Activated naive CD8-positive, alpha-beta T cell treated with anti-CD3 and anti-CD28 coated beads, Interleukin-2, amount 10 ng/mL, durations not matched to agents 7 days and 5 days (primary cell): ENCODE results near the gene LY86. TPM values are rescaled to one million over a fixed set of nuclear protein-coding genes. Genes with fewer than 3 reads are reported as not detected.
A peak's percentile ranks its signal among the peaks of the same experiment; 100 is the strongest.

Experiments
- ATAC-seq: fragments of 150-1000 bp; cut with Tn5 transposase; one replicate; pipeline ENCODE4 v1.10.0; 2021; ENCODE audit warnings: low read depth, moderate library complexity
- POLR2A ChIA-PET: fragments of 350-600 bp; sonication (Branson Sonifier 250); formaldehyde crosslinking; loops from one replicate; lab custom pipeline; 2021; ENCODE audit warnings: antibody characterized with exemption; lab: Charles Lee
- DNase-seq: peaks from one replicate; pipeline ENCODE4 v3.0.0; 2021
- H3K27ac Mint-ChIP-seq: one replicate; pipeline ENCODE4 v1.8.0; 2022; ENCODE audit warnings: mild to moderate bottlenecking, mixed read lengths
- H3K27me3 Mint-ChIP-seq: one replicate; pipeline ENCODE4 v1.8.0; 2022; ENCODE audit warnings: mild to moderate bottlenecking, moderate library complexity, mixed read lengths
- H3K36me3 Mint-ChIP-seq: one replicate; pipeline ENCODE4 v1.8.0; 2021; ENCODE audit warnings: mild to moderate bottlenecking, mixed read lengths
- H3K4me1 Mint-ChIP-seq: one replicate; pipeline ENCODE4 v1.8.0; 2021; ENCODE audit warnings: mixed read lengths
- H3K4me3 Mint-ChIP-seq: one replicate; pipeline ENCODE4 v1.8.0; 2022; ENCODE audit warnings: mild to moderate bottlenecking, moderate library complexity, mixed read lengths
- H3K9me3 Mint-ChIP-seq: one replicate; pipeline ENCODE4 v1.8.0; 2021; ENCODE audit warnings: mixed read lengths
- total RNA-seq, 2 experiments: library from RNA; stranded (reverse); gene quantifications; one replicate each; pipeline ENCODE4 v1.2.3, GENCODE V29; 2021

Gene LY86
- total RNA-seq, 2 experiments from 2014 or later, result 5.5 to 5.7 TPM

DNA sequence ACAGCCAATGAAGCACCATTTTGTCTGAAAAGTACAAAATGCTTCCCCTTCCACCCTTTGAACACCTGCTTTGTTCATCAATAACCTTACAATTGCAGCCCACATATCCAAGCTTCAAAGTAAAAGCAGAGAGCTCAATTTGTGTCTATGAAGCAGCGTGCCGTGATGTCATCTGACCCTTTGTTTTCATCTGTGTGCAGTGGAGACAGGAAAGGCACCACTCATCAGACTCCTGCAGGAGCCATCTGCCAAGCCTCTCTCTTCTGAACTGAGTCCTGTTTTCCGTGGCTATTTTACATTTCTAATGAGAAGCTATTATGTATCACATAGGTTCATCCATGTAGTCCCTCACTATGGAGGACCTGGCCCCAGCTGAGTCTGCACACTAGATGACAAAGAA, 7.5 kb upstream of the LY86 start:
- DNase-seq (no peak), ATAC-seq (peak; percentile 63)
- POLR2A ChIA-PET, result interaction anchor here (1.1 kb wide), 1 partner anchor 78 kb away, joined by 5 read pairs; no protein-coding TSS in a partner anchor
- Mint-ChIP-seq H3K27ac (no peak overlapping the region), H3K9me3 (peaks cover 23% of the 10 kb centered on the region), H3K36me3 (peaks cover 22% of the 10 kb centered on the region), H3K27me3 (no peaks in the 10 kb centered on the region), H3K4me3 (no peak overlapping the region), H3K4me1 (peaks cover 22% of the 10 kb centered on the region)

- Mint-ChIP-seq H3K4me3 (no peak overlapping the region), H3K27ac (no peak overlapping the region)
- POLR2A ChIA-PET, result no interaction called here
Measured at GRCh38 chr6:6582131-6582530, 6.4 kb upstream of the LY86 start.

DNA sequence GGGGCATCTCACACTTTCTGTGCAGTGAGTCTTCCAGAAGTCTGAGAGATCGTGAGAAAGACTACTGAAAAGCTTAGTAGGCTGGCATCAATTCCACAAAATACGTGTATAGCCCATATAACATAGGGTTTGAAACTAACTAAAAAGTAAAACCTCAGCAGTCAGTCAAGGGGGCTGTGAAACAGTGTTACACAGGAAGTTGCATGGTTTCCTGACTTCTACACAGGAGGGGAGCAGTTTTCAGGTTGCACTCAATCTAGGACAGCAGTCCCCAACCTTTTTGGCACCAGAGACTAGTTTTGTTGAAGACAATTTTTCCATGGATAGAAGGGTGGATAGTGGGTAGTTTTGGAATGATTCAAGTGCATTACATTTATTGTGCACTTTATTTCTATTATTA, 4.7 kb upstream of the LY86 start:
- peak overlapping the region; percentile 74 for H3K27ac Mint-ChIP-seq
- POLR2A ChIA-PET, result interaction anchor here (0.8 to 1.5 kb wide), 2 partner anchors 9 to 26 kb away, joined by 3 read pairs; no protein-coding TSS in a partner anchor

More at GRCh38 chr6:6582131-6582530, 6.4 kb upstream of the LY86 start:
- no peak for ATAC-seq
- no peaks in the 10 kb centered on the region for H3K27me3 Mint-ChIP-seq
- H3K4me1 Mint-ChIP-seq, result peaks cover 30% of the 10 kb centered on the region
- peaks cover 20% of the 10 kb centered on the region for H3K9me3 Mint-ChIP-seq
- peaks cover 22% of the 10 kb centered on the region for H3K36me3 Mint-ChIP-seq
- no peak for DNase-seq

GRCh38 chr6:6584310-6585002, 4.1 kb upstream of the LY86 start:
- Mint-ChIP-seq H3K27me3 (no peaks in the 10 kb centered on the region), H3K27ac (peak overlapping the region; percentile 72), H3K9me3 (peaks cover 20% of the 10 kb centered on the region), H3K4me3 (peak overlapping the region; percentile 3), H3K4me1 (peaks cover 50% of the 10 kb centered on the region), H3K36me3 (peaks cover 21% of the 10 kb centered on the region)
- ATAC-seq, result peak; percentile 8
- POLR2A ChIA-PET, result interaction anchor here (0.8 to 1.5 kb wide), 2 partner anchors 10 to 26 kb away, joined by 3 read pairs; no protein-coding TSS in a partner anchor
- DNase-seq, result no peak

More for the DNA sequence above, 4.7 kb upstream of the LY86 start:
- ATAC-seq (no peak), DNase-seq (no peak)
- peaks cover 22% of the 10 kb centered on the region for H3K36me3 Mint-ChIP-seq
- peaks cover 20% of the 10 kb centered on the region for H3K9me3 Mint-ChIP-seq
- H3K4me1 Mint-ChIP-seq, result peaks cover 45% of the 10 kb centered on the region
- H3K27me3 Mint-ChIP-seq, result no peaks in the 10 kb centered on the region
- H3K4me3 Mint-ChIP-seq, result peak overlapping the region; percentile 45

GRCh38 chr6:6585003-6585311, 3.6 kb upstream of the LY86 start:
- DNase-seq (no peak), ATAC-seq (no peak)
- no peak overlapping the region for H3K4me3 Mint-ChIP-seq
- H3K9me3 Mint-ChIP-seq, result peaks cover 20% of the 10 kb centered on the region
- H3K4me1 Mint-ChIP-seq, result peaks cover 53% of the 10 kb centered on the region
- peaks cover 16% of the 10 kb centered on the region for H3K36me3 Mint-ChIP-seq
- H3K27ac Mint-ChIP-seq, result peak overlapping the region; percentile 72
- no peaks in the 10 kb centered on the region for H3K27me3 Mint-ChIP-seq
- POLR2A ChIA-PET, result interaction anchor here (1.5 kb wide), 1 partner anchor 25 kb away, joined by 3 read pairs; no protein-coding TSS in a partner anchor

- ATAC-seq (no peak), DNase-seq (no peak)
- POLR2A ChIA-PET, result interaction anchor here (1.1 to 5.1 kb wide), 4 partner anchors 10 to 73 kb away, joined by 4 to 99 read pairs (median 12); no protein-coding TSS in a partner anchor
- no peaks in the 10 kb centered on the region for H3K27me3 Mint-ChIP-seq
- H3K9me3 Mint-ChIP-seq, result peaks cover 11% of the 10 kb centered on the region
- peaks cover 18% of the 10 kb centered on the region for H3K36me3 Mint-ChIP-seq
- H3K4me3 Mint-ChIP-seq, result no peak overlapping the region
- H3K4me1 Mint-ChIP-seq, result peaks cover 57% of the 10 kb centered on the region
- H3K27ac Mint-ChIP-seq, result no peak overlapping the region
Measured at GRCh38 chr6:6586167-6586566, 2.4 kb upstream of the LY86 start.

DNA sequence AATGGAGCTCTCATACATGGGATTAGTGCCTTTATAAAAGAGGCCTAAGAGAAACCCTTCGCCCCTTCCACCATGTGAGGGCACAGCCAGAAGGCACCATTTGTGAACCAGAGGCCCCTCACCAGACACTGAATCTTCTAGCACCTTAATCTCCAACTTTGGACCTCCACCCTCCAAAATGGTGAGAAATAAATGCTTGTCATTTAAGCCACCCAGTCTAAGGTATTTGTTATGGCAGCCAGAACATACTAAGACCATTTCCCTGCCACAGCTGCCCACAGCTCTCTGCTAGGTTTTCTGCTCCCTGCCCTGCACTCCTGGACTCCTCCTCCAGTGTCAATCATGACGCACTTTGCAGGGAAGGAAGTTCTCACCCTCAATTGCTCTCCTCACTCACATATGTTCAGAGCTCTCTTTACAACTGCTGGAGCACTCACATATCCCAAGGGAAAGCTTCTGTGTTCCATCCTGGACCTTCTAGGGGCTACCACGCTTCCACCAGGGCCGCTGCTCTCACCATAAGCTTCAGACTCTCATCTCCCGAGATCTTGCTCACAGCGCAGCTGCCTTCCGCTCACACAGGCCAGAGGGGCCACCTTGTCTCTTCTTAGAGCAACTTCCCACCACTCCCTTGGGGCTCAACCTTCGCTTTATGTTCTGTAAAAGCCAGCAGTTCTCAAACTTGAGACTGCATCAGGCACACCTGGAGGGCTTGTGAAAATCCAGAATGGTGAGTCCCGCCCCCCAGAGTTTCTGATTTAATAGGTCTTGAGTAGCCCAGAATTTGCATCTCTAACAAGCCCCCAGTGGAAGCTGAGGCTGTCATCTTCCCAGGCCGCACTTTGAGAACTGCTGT, 1.6 kb upstream of the LY86 start:
- ATAC-seq, result peak; percentile 16
- H3K27ac Mint-ChIP-seq, result peak overlapping the region; percentile 99
- no peaks in the 10 kb centered on the region for H3K27me3 Mint-ChIP-seq
- peaks cover 24% of the 10 kb centered on the region for H3K36me3 Mint-ChIP-seq
- peaks cover 63% of the 10 kb centered on the region for H3K4me1 Mint-ChIP-seq
- H3K4me3 Mint-ChIP-seq, result peak overlapping the region; percentile 88
- H3K9me3 Mint-ChIP-seq, result peaks cover 6% of the 10 kb centered on the region
- no peak for DNase-seq
- POLR2A ChIA-PET, result interaction anchor here (1.0 to 5.1 kb wide), 5 partner anchors 10 to 72 kb away, joined by 3 to 99 read pairs (median 8); no protein-coding TSS in a partner anchor

DNA sequence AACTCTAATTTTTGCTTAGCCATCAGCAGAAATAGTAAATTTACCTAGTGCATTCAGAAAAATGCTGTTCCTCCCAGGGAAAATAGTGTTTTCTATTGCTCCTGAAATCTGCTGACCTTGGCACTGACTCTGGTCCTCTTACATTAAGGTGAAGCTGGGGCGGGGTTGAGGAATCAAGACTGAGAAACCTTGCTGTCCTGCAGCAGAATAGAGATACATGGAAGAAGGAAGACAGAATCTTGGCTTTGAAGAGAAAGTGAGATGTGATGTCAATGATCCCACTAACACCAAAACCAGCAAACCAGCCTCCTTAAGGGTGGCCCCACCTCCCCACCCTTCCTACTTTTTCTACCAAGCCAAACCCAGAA, 840 bp upstream of the LY86 start:
- ATAC-seq (no peak), DNase-seq (no peak)
- Mint-ChIP-seq H3K9me3 (peaks cover 6% of the 10 kb centered on the region), H3K4me3 (peak overlapping the region; percentile 88), H3K27me3 (no peaks in the 10 kb centered on the region), H3K4me1 (peaks cover 71% of the 10 kb centered on the region), H3K27ac (peak overlapping the region; percentile 99), H3K36me3 (peaks cover 27% of the 10 kb centered on the region)
- POLR2A ChIA-PET, result interaction anchor here (1.0 to 5.1 kb wide), 5 partner anchors 17 to 71 kb away, joined by 3 to 99 read pairs (median 11); no protein-coding TSS in a partner anchor

GRCh38 chr6:6588924-6589709, 597 bp downstream of the LY86 start:
- H3K36me3 Mint-ChIP-seq, result peaks cover 35% of the 10 kb centered on the region
- peak; percentile 54 for ATAC-seq
- POLR2A ChIA-PET, result interaction anchor here (0.7 to 5.1 kb wide), 6 partner anchors 9 to 71 kb away, joined by 3 to 99 read pairs (median 11); no protein-coding TSS in a partner anchor

GRCh38 chr6:6590530-6590929, 2.0 kb downstream of the LY86 start:
- H3K4me3 Mint-ChIP-seq, result no peak overlapping the region
- POLR2A ChIA-PET, result interaction anchor here (5.1 kb wide), 1 partner anchor 21 kb away, joined by 99 read pairs; no protein-coding TSS in a partner anchor
- H3K9me3 Mint-ChIP-seq, result peaks cover 2% of the 10 kb centered on the region
- no peaks in the 10 kb centered on the region for H3K27me3 Mint-ChIP-seq
- H3K36me3 Mint-ChIP-seq, result peaks cover 43% of the 10 kb centered on the region
- ATAC-seq (no peak), DNase-seq (no peak)
- H3K4me1 Mint-ChIP-seq, result peaks cover 72% of the 10 kb centered on the region
- H3K27ac Mint-ChIP-seq, result peak overlapping the region; percentile 25

More at GRCh38 chr6:6588924-6589709, 597 bp downstream of the LY86 start:
- Mint-ChIP-seq H3K4me1 (peaks cover 80% of the 10 kb centered on the region), H3K27me3 (no peaks in the 10 kb centered on the region), H3K27ac (peak overlapping the region; percentile 99), H3K9me3 (no peaks in the 10 kb centered on the region), H3K4me3 (peak overlapping the region; percentile 88)
- DNase-seq, result no peak

DNA sequence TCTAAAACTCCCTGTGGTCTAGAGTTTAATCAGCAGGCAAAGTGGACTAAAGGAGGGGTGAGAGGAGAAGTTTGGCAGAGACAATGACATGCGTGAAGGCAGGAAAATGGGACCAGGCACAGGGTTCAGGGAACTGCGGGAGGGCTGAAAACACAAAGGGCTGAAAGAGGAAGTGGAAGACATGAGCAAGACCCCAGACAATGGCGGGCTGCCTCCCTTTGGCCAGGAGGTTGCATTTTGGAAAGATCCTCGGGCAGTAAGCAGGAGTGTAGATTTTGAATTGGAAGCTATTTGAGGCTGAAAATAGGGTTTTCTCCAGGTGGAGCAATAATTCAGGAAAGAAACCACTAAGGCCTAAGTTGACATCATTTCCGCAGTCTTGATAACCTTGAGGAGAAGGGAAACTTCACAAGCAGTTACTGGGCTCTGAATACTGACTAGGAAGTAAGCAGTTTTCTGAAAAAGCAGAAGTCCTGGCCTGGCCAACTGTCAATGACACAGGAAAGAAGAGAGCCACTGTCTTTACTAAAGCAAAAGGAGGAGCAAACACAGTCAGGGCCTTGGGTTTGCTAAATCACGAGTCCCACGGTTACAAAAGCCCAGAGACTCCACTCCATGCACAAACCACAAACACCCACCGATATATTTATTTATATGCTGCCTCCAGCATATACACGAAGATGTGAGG, 3.4 kb downstream of the LY86 start:
- DNase-seq (no peak), ATAC-seq (no peak)
- POLR2A ChIA-PET, result interaction anchor here (1.4 to 2.2 kb wide), 3 partner anchors 14 to 22 kb away, joined by 3 to 12 read pairs (median 9); no protein-coding TSS in a partner anchor
- Mint-ChIP-seq H3K4me1 (peaks cover 79% of the 10 kb centered on the region), H3K9me3 (peaks cover 2% of the 10 kb centered on the region), H3K27me3 (no peaks in the 10 kb centered on the region), H3K4me3 (no peak overlapping the region), H3K27ac (peak overlapping the region; percentile 76), H3K36me3 (peaks cover 47% of the 10 kb centered on the region)
